ENCODE data around the gene CXorf51B.
"Not testable (repeated sequence)": the region's sequence is repeated elsewhere in the genome, so short reads cannot be mapped to it uniquely, and the experiment has no call there.

Gene CXorf51B

DNA sequence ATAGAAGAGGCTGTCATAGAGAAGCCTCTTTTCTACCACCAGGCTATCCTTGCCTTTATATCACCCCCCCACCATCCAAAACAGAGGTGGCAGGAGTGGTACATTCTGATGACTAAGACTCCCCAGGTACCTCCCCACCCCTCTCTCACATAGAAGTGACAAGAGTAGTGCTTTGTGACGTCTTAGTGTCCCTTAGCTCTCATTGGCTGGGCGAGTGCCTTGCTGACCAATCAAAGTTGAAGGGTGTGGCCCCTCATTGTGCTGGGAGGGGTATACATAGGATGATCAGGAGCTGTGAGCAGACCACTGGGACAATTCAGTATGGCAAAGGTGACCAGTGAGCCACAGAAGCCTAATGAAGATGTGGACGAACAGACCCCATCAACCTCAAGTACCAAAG lies at the start of gene CXorf51B:
TSS of gene CXorf51B (plus strand) at position 301 of the 400 bp plus-strand sequence. CDS start at position 322, 21 bp downstream.
- DNase-seq (ENCODE audit: low read depth in 2 of 2) = not testable (repeated sequence)

- not testable (repeated sequence) for DNase-seq (ENCODE audit: low read depth in 2 of 2)
These were observed 5.1 kb downstream of the CXorf51B start, which contains the start of gene CXorf51A for GRCh38 chrX:146814644-146815043. Gene CXorf51A (minus strand): TSS chrX:146814744. CDS start chrX:146814723, 21 bp downstream.

DNA sequence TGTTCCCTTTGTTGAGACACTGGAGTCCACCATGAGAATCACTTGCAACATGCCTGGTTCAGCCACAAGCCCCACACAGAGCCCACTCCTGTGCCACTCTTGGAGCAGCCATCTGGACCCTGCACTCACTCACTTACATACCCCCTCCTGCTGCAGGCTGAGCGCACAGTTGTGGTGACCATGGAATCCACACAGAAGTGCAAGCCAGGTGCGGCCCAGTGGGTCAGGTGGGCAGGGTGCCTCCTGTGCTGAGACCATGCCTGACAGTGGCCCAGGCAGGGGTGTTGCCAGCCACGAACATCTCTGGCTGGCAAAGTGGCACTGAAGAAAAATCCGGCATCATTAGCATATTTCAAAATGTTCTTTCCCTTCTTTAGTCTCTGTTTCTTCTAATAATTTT lies 22.4 kb downstream of the CXorf51B start:
- no peak for DNase-seq (ENCODE audit: low read depth in 2 of 2)

DNA sequence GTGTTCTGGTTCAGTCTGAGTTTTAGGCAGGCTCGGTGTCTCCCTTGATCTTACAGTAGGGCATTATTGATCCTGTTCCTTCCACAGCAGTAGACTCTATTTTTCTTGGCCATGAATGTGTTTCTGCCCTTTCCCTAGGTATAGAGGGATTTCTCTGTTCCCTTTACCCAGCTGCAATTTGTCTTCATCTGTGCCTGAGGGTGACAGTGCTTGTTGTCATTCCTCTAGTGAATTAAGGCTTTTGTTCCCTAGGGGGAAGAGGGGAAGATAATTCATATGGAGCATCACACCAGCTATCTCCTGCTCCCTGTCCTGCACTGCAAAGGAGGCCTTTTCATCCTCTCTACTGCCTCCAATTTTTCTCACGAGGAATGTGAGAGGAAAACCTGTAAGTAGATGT lies 44.7 kb downstream of the CXorf51B start:
- DNase-seq (ENCODE audit: low read depth in 2 of 2) = no peak
